HCT116 (cell line): Measurements from ENCODE around the gene MAPKAP1. TPM values are rescaled to one million over a fixed set of nuclear protein-coding genes. Genes with fewer than 3 reads are reported as not detected.

Source experiments
- ATAC-seq: fragments of 200-7000 bp; cut with Tn5 transposase; 2 replicates; pipeline ENCODE4 v1.9.1; 2020; ENCODE audit warnings: mild to moderate bottlenecking, moderate library complexity
- BruUV-seq: library from RNA; stranded (reverse); fragments of 400-500 nt; replicated peaks from 2 replicates; lab custom pipeline; 2021; lab: Mats Ljungman, UMichigan
- CTCF ChIA-PET: fragments of 300-600 bp; sonication (Branson Sonifier 250); formaldehyde crosslinking; loops from one replicate; lab custom pipeline; 2021; ENCODE audit warnings: antibody characterized with exemption; lab: Charles Lee
- POLR2A ChIA-PET: fragments of 300-600, 350-600 bp; sonication (Branson Sonifier 250); formaldehyde crosslinking; loops from one replicate; lab custom pipeline; 2021; ENCODE audit warnings: antibody characterized with exemption; lab: Charles Lee
- RAD21 ChIA-PET, 2 experiments: fragments of 300-600 bp; sonication (Branson Sonifier 250); formaldehyde crosslinking; loops; one replicate each; lab custom pipeline; 2023; ENCODE audit warnings: low total read pairs in 2 of 2; ENCODE audit not compliant: uncharacterized antibody in 2 of 2, unreplicated experiment in 2 of 2, low non-redundant PET in 1 of 2; lab: Charles Lee
- DNase-seq: peaks from one replicate; pipeline ENCODE4 v3.0.0-alpha.2; 2010; ENCODE audit warnings: low read depth, low spot score
- H2AFZ ChIP-seq: fragments of 200-600 bp; shearing (Covaris generic), sonication (generic); 2 replicates; pipeline ENCODE4 v1.6.1; 2017; ENCODE audit warnings: low read depth, mixed run types, mixed read lengths, antibody characterized with exemption, low read length; ENCODE audit not compliant: poor library complexity, severe bottlenecking
- H3K27ac ChIP-seq: 2 replicates; pipeline ENCODE4 v1.5.1; 2012; ENCODE audit warnings: low read depth, low read length
- H3K27me3 ChIP-seq: fragments of 200-600 bp; sonication (generic); 2 replicates; pipeline ENCODE4 v1.6.1; 2016; ENCODE audit warnings: mixed run types, low read length, mixed read lengths; ENCODE audit not compliant: insufficient read depth
- H3K36me3 ChIP-seq, 2 experiments: fragments of 200-500 bp in 1 of 2; fragments of 200-600 bp in 1 of 2; sonication (Bioruptor generic) in 1 of 2; sonication (generic) in 1 of 2; 2 replicates each; pipeline versions ENCODE4 v1.5.1 to v1.6.1; 2014 to 2016; ENCODE audit warnings: low read length in 2 of 2, inconsistent platforms in 1 of 2, mixed read lengths in 1 of 2, mixed run types in 1 of 2; ENCODE audit not compliant: insufficient read depth in 2 of 2, control insufficient read depth in 1 of 2
- H3K4me1 ChIP-seq, 2 experiments: fragments of 200-600 bp in 1 of 2; sonication (generic) in 1 of 2; 2 replicates each; pipeline versions ENCODE4 v1.5.1 to v1.6.1; 2012 to 2017; ENCODE audit warnings: low read length in 2 of 2, inconsistent platforms in 1 of 2, mild to moderate bottlenecking in 1 of 2, mixed read lengths in 1 of 2, mixed run types in 1 of 2, moderate library complexity in 1 of 2; ENCODE audit not compliant: insufficient read depth in 2 of 2, control insufficient read depth in 1 of 2
- H3K4me2 ChIP-seq: fragments of 200-600 bp; sonication (generic); 2 replicates; pipeline ENCODE4 v1.6.1; 2017; ENCODE audit warnings: mixed run types, low read length, mixed read lengths
- H3K4me3 ChIP-seq, 2 experiments: fragments of 200-600 bp in 1 of 2; sonication (generic) in 1 of 2; replicated peaks in 1 of 2; 2 replicates each; pipeline ENCODE4 v1.5.1; 2011 to 2016; ENCODE audit warnings: low read length in 2 of 2, control low read depth in 1 of 2, low read depth in 1 of 2, mild to moderate bottlenecking in 1 of 2, mixed read lengths in 1 of 2, mixed run types in 1 of 2
- H3K79me2 ChIP-seq: fragments of 200-600 bp; sonication (generic); 2 replicates; pipeline ENCODE4 v1.6.1; 2017; ENCODE audit warnings: mild to moderate bottlenecking, mixed run types, low read length, moderate library complexity, mixed read lengths; ENCODE audit not compliant: insufficient read depth
- H3K9ac ChIP-seq: fragments of 200-600 bp; sonication (generic); 2 replicates; pipeline ENCODE4 v1.6.1; 2016; ENCODE audit warnings: low read length, mixed read lengths
- H3K9me2 ChIP-seq: fragments of 200-600 bp; sonication (generic), shearing (Covaris generic); 2 replicates; pipeline ENCODE4 v1.6.1; 2017; ENCODE audit warnings: mixed run types, mild to moderate bottlenecking, moderate library complexity; ENCODE audit not compliant: insufficient read depth
- H3K9me3 ChIP-seq, 2 experiments: fragments of 200-500 bp in 1 of 2; fragments of 200-600 bp in 1 of 2; sonication (Bioruptor generic) in 1 of 2; sonication (generic) in 1 of 2; 2 replicates each; pipeline ENCODE4 v1.6.1; 2014 to 2017; ENCODE audit warnings: low read length in 2 of 2, mixed read lengths in 2 of 2, inconsistent platforms in 1 of 2, low read depth in 1 of 2, mild to moderate bottlenecking in 1 of 2, mixed run types in 1 of 2, moderate library complexity in 1 of 2; ENCODE audit not compliant: control insufficient read depth in 1 of 2, insufficient read depth in 1 of 2
- H4K20me1 ChIP-seq: fragments of 200-600 bp; sonication (generic), shearing (Covaris generic); 2 replicates; pipeline ENCODE4 v1.6.1; 2017; ENCODE audit warnings: mixed run types, mild to moderate bottlenecking, moderate library complexity; ENCODE audit not compliant: insufficient read depth
- CEBPB ChIP-seq: IDR thresholded peaks from 2 replicates; pipeline ENCODE4 v1.6.1; 2012; ENCODE audit warnings: low read depth
- EGR1 ChIP-seq: IDR thresholded peaks from 2 replicates; pipeline ENCODE4 v1.6.1; 2012; ENCODE audit warnings: low read depth
- FOSL1 ChIP-seq: IDR thresholded peaks from 2 replicates; pipeline ENCODE4 v1.6.1; 2012; ENCODE audit warnings: low read depth
- SP1 ChIP-seq: IDR thresholded peaks from 2 replicates; pipeline ENCODE4 v1.6.1; 2012; ENCODE audit warnings: low read depth
- YY1 ChIP-seq: IDR thresholded peaks from 2 replicates; pipeline ENCODE4 v1.6.1; 2011; ENCODE audit warnings: low read length, low read depth, moderate library complexity, mild to moderate bottlenecking; ENCODE audit not compliant: insufficient replicate concordance; ENCODE audit errors: extremely low read depth
- intact Hi-C: fragments of 100-400 bp; cut with micrococcal nuclease; formaldehyde crosslinking; loops from 2 replicates; pipeline ENCODE4 v1.10.0; 2022
- total RNA-seq: library from RNA; stranded (reverse); gene quantifications from one replicate; pipeline ENCODE4 v1.2.1, GENCODE V29; 2021; ENCODE audit not compliant: unreplicated experiment
- TF ChIP-seq, protein P1 (sequence below), 3 experiments: fragments of 200-600 bp in 1 of 3; sonication (generic) in 1 of 3; IDR thresholded peaks in 2 of 3; conservative IDR thresholded peaks in 1 of 3; 2 replicates each; pipeline ENCODE4 v1.5.1; 2012 to 2017; ENCODE audit warnings: low read depth in 2 of 3, low read length in 2 of 3, antibody characterized with exemption in 1 of 3, borderline replicate concordance in 1 of 3, control low read depth in 1 of 3, mild to moderate bottlenecking in 1 of 3, mixed read lengths in 1 of 3, mixed run types in 1 of 3, moderate library complexity in 1 of 3; ENCODE audit not compliant: insufficient read depth in 1 of 3

Gene MAPKAP1
- total RNA-seq, 1 experiment from 2014 or later, result 72.5 TPM

DNA sequence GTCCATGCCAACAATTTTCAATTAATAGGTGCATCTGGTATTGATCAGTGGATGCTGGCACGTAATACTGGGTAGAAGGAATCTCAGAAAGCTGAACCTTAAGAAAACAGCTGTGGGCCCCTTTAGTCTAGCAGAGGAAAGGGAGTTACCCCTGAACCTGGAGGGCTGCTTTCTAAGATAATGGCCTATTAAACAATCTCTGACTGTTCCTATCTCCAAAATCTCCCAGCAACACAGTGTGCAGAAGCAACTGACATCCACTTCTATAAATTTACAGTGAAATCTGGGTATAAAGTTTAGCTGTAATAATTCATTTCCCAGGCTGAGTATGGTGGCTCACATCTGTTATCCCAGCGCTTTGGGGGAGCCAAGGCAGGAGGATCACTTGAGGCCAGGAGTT, 198.8 kb downstream of the MAPKAP1 start (continued):
- TF ChIP-seq, protein P1, sequence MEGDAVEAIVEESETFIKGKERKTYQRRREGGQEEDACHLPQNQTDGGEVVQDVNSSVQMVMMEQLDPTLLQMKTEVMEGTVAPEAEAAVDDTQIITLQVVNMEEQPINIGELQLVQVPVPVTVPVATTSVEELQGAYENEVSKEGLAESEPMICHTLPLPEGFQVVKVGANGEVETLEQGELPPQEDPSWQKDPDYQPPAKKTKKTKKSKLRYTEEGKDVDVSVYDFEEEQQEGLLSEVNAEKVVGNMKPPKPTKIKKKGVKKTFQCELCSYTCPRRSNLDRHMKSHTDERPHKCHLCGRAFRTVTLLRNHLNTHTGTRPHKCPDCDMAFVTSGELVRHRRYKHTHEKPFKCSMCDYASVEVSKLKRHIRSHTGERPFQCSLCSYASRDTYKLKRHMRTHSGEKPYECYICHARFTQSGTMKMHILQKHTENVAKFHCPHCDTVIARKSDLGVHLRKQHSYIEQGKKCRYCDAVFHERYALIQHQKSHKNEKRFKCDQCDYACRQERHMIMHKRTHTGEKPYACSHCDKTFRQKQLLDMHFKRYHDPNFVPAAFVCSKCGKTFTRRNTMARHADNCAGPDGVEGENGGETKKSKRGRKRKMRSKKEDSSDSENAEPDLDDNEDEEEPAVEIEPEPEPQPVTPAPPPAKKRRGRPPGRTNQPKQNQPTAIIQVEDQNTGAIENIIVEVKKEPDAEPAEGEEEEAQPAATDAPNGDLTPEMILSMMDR (IDR thresholded peaks at IDR 0.05 in 2 of 3, conservative IDR thresholded peaks at IDR 0.05 in 1 of 3; ENCODE audit: borderline replicate concordance in 1 of 3, insufficient read depth in 1 of 3, low read depth in 2 of 3, low read length in 2 of 3), result no peak
- TF ChIP-seq CEBPB (no peak), YY1 (no peak)

DNA sequence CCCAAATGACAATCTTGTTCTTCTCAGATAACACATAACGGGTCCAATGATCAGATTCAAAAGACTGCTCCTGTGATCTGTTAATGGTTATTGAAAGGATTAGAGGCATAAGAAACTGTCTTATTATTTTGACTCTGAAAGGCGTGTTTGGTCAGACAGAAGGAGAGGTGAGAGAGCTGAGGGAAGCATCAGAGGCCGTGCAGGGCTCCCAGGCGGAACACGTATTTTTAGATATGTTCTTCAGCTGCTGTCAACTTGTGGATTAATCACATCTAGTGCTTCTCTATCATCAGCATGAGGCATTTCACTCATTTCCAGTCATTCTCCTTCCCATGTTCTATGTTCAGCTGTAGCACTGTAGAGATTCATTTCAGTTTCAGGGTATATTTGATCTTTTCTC, 199.8 kb downstream of the MAPKAP1 start:
- no peak for DNase-seq
- intact Hi-C loops, result no loop called here
- Histone ChIP-seq H3K9me3 (no peaks in the 10 kb centered on the region), H3K9me2 (no peaks in the 10 kb centered on the region), H3K9ac (no peak overlapping the region), H3K4me1 (no peaks in the 10 kb centered on the region), H3K4me2 (no peak overlapping the region), H4K20me1 (no peaks in the 10 kb centered on the region), H3K27me3 (no peaks in the 10 kb centered on the region), H3K79me2 (no peaks in the 10 kb centered on the region), H3K4me3 (no peak overlapping the region), H3K27ac (no peak overlapping the region), H3K36me3 (no peaks in the 10 kb centered on the region), H2AFZ (no peak overlapping the region)
- ChIA-PET POLR2A (no interaction called here), RAD21 (interaction anchor here in 1 of 2 experiments (0.7 kb wide), 1 partner anchor 239 kb away, joined by 3 read pairs; no protein-coding TSS in a partner anchor), CTCF (no interaction called here)
- no peak for ATAC-seq
- no TSS peak for BruUV-seq
- TF ChIP-seq SP1 (no peak), EGR1 (no peak)

DNA sequence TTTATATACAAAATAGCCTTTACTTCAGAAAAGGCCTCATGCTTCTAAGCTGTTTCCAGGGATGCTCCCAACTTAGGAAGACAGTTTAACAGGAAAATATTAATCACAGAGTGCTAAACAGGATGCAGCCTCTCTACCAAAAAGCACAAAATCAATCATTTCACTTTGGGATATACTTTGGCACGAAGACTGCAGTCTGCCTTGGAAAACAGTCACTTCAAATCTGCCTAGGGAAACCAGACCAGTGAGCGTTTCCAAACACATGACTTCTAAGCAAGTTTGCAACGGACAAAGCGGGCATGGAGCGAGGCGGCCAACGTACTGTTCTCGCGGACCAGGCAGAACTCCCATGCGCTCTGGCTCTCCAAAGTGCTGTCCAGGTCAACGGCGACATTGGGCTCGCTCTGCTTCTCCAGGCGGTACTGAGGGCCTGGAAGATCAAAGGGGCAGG, 201.0 kb downstream of the MAPKAP1 start:
- Histone ChIP-seq H3K4me1 (no peaks in the 10 kb centered on the region), H3K36me3 (no peaks in the 10 kb centered on the region), H3K27me3 (no peaks in the 10 kb centered on the region), H3K4me2 (no peak overlapping the region), H4K20me1 (no peaks in the 10 kb centered on the region), H3K27ac (no peak overlapping the region), H2AFZ (no peak overlapping the region), H3K9me3 (no peaks in the 10 kb centered on the region), H3K9ac (no peak overlapping the region), H3K4me3 (no peak overlapping the region), H3K79me2 (no peaks in the 10 kb centered on the region), H3K9me2 (no peaks in the 10 kb centered on the region)
- no peak for ATAC-seq
- DNase-seq, result no peak
- RAD21 ChIA-PET, result no interaction called here
- intact Hi-C loops, result no loop called here
- no peak for TF ChIP-seq FOSL1
- no TSS peak for BruUV-seq
- POLR2A ChIA-PET, result no interaction called here
- CTCF ChIA-PET, result no interaction called here
